DMS 273 (cell line): ENCODE measurements around the gene STX7.

ENCODE experiments used
- DNase-seq: peaks from one replicate; lab custom pipeline; 2025; ENCODE audit not compliant: unreplicated experiment; lab: John Stamatoyannopoulos, UW

The STX7 gene

GRCh38 chr6:132478266-132478665 lies 34.6 kb downstream of the STX7 start:
- DNase-seq = no peak

- no peak for DNase-seq
Observed at GRCh38 chr6:132476688-132477087, 36.2 kb downstream of the STX7 start.

- DNase-seq = no peak
Observed at GRCh38 chr6:132475925-132476324, 37.0 kb downstream of the STX7 start.

GRCh38 chr6:132471787-132472186 lies 41.1 kb downstream of the STX7 start:
- no peak for DNase-seq

GRCh38 chr6:132466952-132467351 lies 46.0 kb downstream of the STX7 start:
- no peak for DNase-seq

- DNase-seq = no peak
Observed at GRCh38 chr6:132465530-132466485, 47.1 kb downstream of the STX7 start.

GRCh38 chr6:132464538-132465256 lies 48.2 kb downstream of the STX7 start:
- DNase-seq = no peak

GRCh38 chr6:132461958-132462357 lies 51.0 kb downstream of the STX7 start:
- DNase-seq = no peak

GRCh38 chr6:132459605-132459952 lies 53.3 kb downstream of the STX7 start:
- DNase-seq = no peak

- DNase-seq = no peak
Observed at GRCh38 chr6:132458887-132459604, 53.9 kb downstream of the STX7 start.

- DNase-seq = no peak
Observed at GRCh38 chr6:132456700-132457143, 56.2 kb downstream of the STX7 start.

GRCh38 chr6:132446855-132447241 lies 66.1 kb downstream of the STX7 start:
- no peak for DNase-seq

GRCh38 chr6:132446141-132446854 lies 66.6 kb downstream of the STX7 start:
- no peak for DNase-seq

GRCh38 chr6:132445201-132445951 lies 67.5 kb downstream of the STX7 start:
- DNase-seq = no peak

- no peak for DNase-seq
Observed at GRCh38 chr6:132443206-132443605, 69.7 kb downstream of the STX7 start.

- DNase-seq = no peak
Observed at GRCh38 chr6:132430110-132430509, 82.8 kb downstream of the STX7 start.

- DNase-seq = no peak
Observed at GRCh38 chr6:132425176-132425575, 87.7 kb downstream of the STX7 start.

GRCh38 chr6:132423839-132424238 lies 89.1 kb downstream of the STX7 start:
- no peak for DNase-seq

- DNase-seq = no peak
Observed at GRCh38 chr6:132418235-132418965, 94.5 kb downstream of the STX7 start.

- no peak for DNase-seq
Observed at GRCh38 chr6:132414761-132415160, 98.2 kb downstream of the STX7 start.
